GM23338 (cell line): ENCODE data around the gene GRID1.

ENCODE experiments used
- CREB1 ChIP-seq: fragments of 250-450 bp; sonication (Bioruptor Pico); IDR thresholded peaks from 2 replicates; pipeline ENCODE4 v1.5.0; 2020; ENCODE audit warnings: low read depth, mild to moderate bottlenecking, moderate library complexity
- CTCF ChIP-seq, 2 experiments: fragments of 200-600 bp in 1 of 2; sonication (generic) in 1 of 2; conservative IDR thresholded peaks; 2 replicates each; pipeline versions ENCODE4 v1.5.1 to v1.6.1; 2016 to 2017; ENCODE audit warnings: antibody characterized with exemption in 2 of 2, low read depth in 2 of 2, mild to moderate bottlenecking in 2 of 2, moderate library complexity in 1 of 2
- EZH2 ChIP-seq: fragments of 200-600 bp; sonication (generic); IDR thresholded peaks from one replicate; pipeline ENCODE4 v1.8.0; 2017; ENCODE audit warnings: antibody characterized with exemption, mild to moderate bottlenecking, low read depth; ENCODE audit not compliant: unreplicated experiment
- JUNB ChIP-seq: IDR thresholded peaks from one replicate; pipeline ENCODE4 v1.6.1; 2016; ENCODE audit warnings: antibody characterized with exemption; ENCODE audit not compliant: unreplicated experiment
- NANOG ChIP-seq: IDR thresholded peaks from 2 replicates; pipeline ENCODE4 v1.6.1; 2016; ENCODE audit warnings: antibody characterized with exemption, borderline replicate concordance
- POLR2AphosphoS5 ChIP-seq: IDR thresholded peaks from 2 replicates; pipeline ENCODE4 v1.6.1; 2016; ENCODE audit warnings: antibody characterized with exemption, low read depth
- REST ChIP-seq: IDR thresholded peaks from one replicate; pipeline ENCODE4 v1.6.1; 2018; ENCODE audit warnings: antibody characterized with exemption; ENCODE audit not compliant: unreplicated experiment
- STAT1 ChIP-seq: IDR thresholded peaks from one replicate; pipeline ENCODE4 v1.6.1; 2016; ENCODE audit warnings: antibody characterized with exemption; ENCODE audit not compliant: unreplicated experiment

- no peak for TF ChIP-seq NANOG
- no peak for TF ChIP-seq CTCF (conservative IDR thresholded peaks at IDR 0.05; ENCODE audit: low read depth in 2 of 2)
- TF ChIP-seq POLR2AphosphoS5: no peak
- TF ChIP-seq STAT1: no peak
- no peak for TF ChIP-seq EZH2
- no peak for TF ChIP-seq CREB1 (CRISPR knock-in tag)
- no peak for TF ChIP-seq REST
- no peak for TF ChIP-seq JUNB
Measured at GRCh38 chr10:86105181-86105580, 261.4 kb downstream of the GRID1 start.
